Right renal pelvis (tissue), 4 donors: ENCODE data around the gene GATB. TPM values are rescaled to one million over a fixed set of nuclear protein-coding genes. Genes with fewer than 3 reads are reported as not detected.

ENCODE experiments used
- DNase-seq, 4 donors: peaks; one replicate each; pipeline ENCODE4 v3.0.0-alpha.2; 2013; ENCODE audit warnings: low read depth in 4 of 4, low spot score in 3 of 4, missing footprints in 1 of 4
- polyA plus RNA-seq, 4 donors: library from polyadenylated mRNA; unstranded; fragments of 120-200 nt; gene quantifications; one replicate each; pipeline ENCODE4 v1.2.1, GENCODE V29; 2013; ENCODE audit not compliant: insufficient read length in 4 of 4

The GATB gene
- polyA plus RNA-seq, 4 donors: 31.0 to 35.1 (median 31.4) TPM

DNA sequence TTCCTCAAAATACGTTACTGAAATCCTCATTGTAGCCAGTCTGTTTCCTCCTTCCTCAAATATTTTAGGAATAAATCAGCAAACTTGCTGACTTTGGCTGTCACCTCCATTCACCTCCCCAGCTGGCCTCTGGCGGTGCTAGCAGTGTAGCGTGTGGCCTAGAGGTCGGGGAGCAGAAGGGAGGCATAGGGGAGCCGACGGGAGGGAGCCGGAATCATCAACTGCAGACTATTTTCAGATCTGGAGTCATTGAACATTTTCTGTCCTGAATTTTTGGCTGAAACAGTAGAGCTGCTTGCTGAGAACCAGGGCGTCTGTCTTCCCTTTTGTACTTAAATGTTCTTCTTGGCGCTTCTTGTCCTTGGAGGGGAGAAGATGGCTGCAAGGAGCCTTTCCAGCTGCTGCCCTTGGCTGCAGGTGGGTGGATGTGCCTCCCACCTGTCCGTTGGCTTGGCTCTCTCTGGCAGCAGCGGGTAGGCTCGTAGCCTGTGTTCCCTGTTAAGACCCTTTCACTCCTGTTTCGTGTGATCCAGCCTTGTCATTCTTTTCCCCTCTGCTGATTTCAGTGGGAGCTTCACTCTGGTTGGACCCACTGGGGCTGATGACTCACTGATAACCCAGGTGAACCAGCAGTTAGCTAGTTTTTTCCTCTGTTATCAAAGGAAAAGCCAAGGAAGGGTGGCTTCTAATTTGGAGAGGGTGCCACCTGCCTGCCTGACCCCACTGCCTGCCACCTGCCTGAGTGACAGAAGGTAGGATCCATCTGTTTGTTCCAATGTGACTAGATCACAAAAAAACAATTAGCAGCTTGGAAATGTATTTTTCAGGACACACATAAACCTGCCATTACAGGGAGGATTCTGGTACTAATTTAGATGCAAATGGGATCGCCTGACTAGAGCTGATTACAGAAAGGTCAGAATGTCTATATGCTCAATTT is 135.9 kb downstream of the GATB start:
- no peak for DNase-seq
